Stimulated activated naive B cell treated with anti-CD40 and anti-IgM and Interleukin-4, amounts not matched to agents 10 μg/mL and 1 μg/mL and 100 μg/mL, for 72 hours (primary cell): ENCODE measurements around the gene KRT80.

Experiments used
- ATAC-seq, 2 donors: fragments of 150-1000 bp; cut with Tn5 transposase; replicated peaks; 2 replicates each; pipeline ENCODE4 v1.10.0; 2021; ENCODE audit warnings: moderate library complexity in 1 of 2
- DNase-seq: peaks from one replicate; pipeline ENCODE4 v3.0.0; 2021
- H3K27ac Mint-ChIP-seq: one replicate; pipeline ENCODE4 v1.8.0; 2022; ENCODE audit warnings: mild to moderate bottlenecking, mixed read lengths
- H3K27me3 Mint-ChIP-seq, 2 donors: one replicate each; pipeline ENCODE4 v1.8.0; 2022; ENCODE audit warnings: mixed read lengths in 2 of 2
- H3K36me3 Mint-ChIP-seq, 2 donors: one replicate each; pipeline ENCODE4 v1.8.0; 2022; ENCODE audit warnings: mixed read lengths in 2 of 2, mild to moderate bottlenecking in 1 of 2
- H3K4me1 Mint-ChIP-seq, 2 donors: one replicate each; pipeline ENCODE4 v1.8.0; 2022; ENCODE audit warnings: mixed read lengths in 2 of 2, mild to moderate bottlenecking in 1 of 2
- H3K4me3 Mint-ChIP-seq, 2 donors: one replicate each; pipeline ENCODE4 v1.8.0; 2022; ENCODE audit warnings: mild to moderate bottlenecking in 2 of 2, mixed read lengths in 2 of 2, moderate library complexity in 1 of 2
- H3K9me3 Mint-ChIP-seq, 2 donors: one replicate each; pipeline ENCODE4 v1.8.0; 2022; ENCODE audit warnings: mixed read lengths in 2 of 2, mild to moderate bottlenecking in 1 of 2

KRT80 gene

GRCh38 chr12:52232674-52233461 lies 41.1 kb upstream of the KRT80 start, which contains the start of gene KRT7:
Gene KRT7, plus strand, starts transcription at chr12:52233243. Its CDS starts 54 bp downstream, at chr12:52233297.
- Mint-ChIP-seq H3K36me3 (no peaks in the 10 kb centered on the region), H3K27me3 (peaks cover 53 to 61% of the 10 kb centered on the region in 2 donors), H3K27ac (no peak within 1 kb of the TSS), H3K4me3 (no peak within 1 kb of the TSS), H3K9me3 (no peaks in the 10 kb centered on the region), H3K4me1 (no peaks in the 10 kb centered on the region)
- DNase-seq, result no peak
- ATAC-seq, result no peak

GRCh38 chr12:52232203-52232673 lies 40.4 kb upstream of the KRT80 start:
- ATAC-seq (no peak), DNase-seq (no peak)
- H3K9me3 Mint-ChIP-seq, result no peaks in the 10 kb centered on the region
- no peaks in the 10 kb centered on the region for H3K4me1 Mint-ChIP-seq
- no peaks in the 10 kb centered on the region for H3K36me3 Mint-ChIP-seq
- H3K27me3 Mint-ChIP-seq, result peaks cover 53 to 62% of the 10 kb centered on the region in 2 donors
- no peak overlapping the region for H3K27ac Mint-ChIP-seq
- no peak overlapping the region for H3K4me3 Mint-ChIP-seq

- Mint-ChIP-seq H3K27me3 (peaks cover 53 to 62% of the 10 kb centered on the region in 2 donors), H3K9me3 (no peaks in the 10 kb centered on the region), H3K27ac (no peak overlapping the region), H3K36me3 (no peaks in the 10 kb centered on the region), H3K4me3 (no peak overlapping the region), H3K4me1 (no peaks in the 10 kb centered on the region)
- ATAC-seq (no peak), DNase-seq (no peak)
Observed at GRCh38 chr12:52231305-52232202, 39.7 kb upstream of the KRT80 start.

- ATAC-seq (no peak), DNase-seq (no peak)
- Mint-ChIP-seq H3K27me3 (peaks cover 52 to 59% of the 10 kb centered on the region in 2 donors), H3K36me3 (no peaks in the 10 kb centered on the region), H3K9me3 (no peaks in the 10 kb centered on the region), H3K4me1 (no peaks in the 10 kb centered on the region), H3K27ac (no peak overlapping the region), H3K4me3 (no peak overlapping the region)
Observed at GRCh38 chr12:52230364-52231281, 38.8 kb upstream of the KRT80 start.

GRCh38 chr12:52229836-52230343 lies 38.1 kb upstream of the KRT80 start:
- Mint-ChIP-seq H3K4me1 (no peaks in the 10 kb centered on the region), H3K9me3 (no peaks in the 10 kb centered on the region), H3K27ac (no peak overlapping the region), H3K27me3 (peaks cover 48 to 55% of the 10 kb centered on the region in 2 donors), H3K36me3 (no peaks in the 10 kb centered on the region), H3K4me3 (no peak overlapping the region)
- DNase-seq, result no peak
- ATAC-seq, result no peak

- DNase-seq (no peak), ATAC-seq (no peak)
- Mint-ChIP-seq H3K9me3 (no peaks in the 10 kb centered on the region), H3K36me3 (no peaks in the 10 kb centered on the region), H3K27me3 (peaks cover 48 to 55% of the 10 kb centered on the region in 2 donors), H3K4me1 (no peaks in the 10 kb centered on the region), H3K27ac (no peak overlapping the region), H3K4me3 (no peak overlapping the region)
Observed at GRCh38 chr12:52228931-52229330, 37.1 kb upstream of the KRT80 start.

GRCh38 chr12:52228366-52228765 lies 36.6 kb upstream of the KRT80 start:
- H3K4me3 Mint-ChIP-seq, result no peak overlapping the region
- DNase-seq (no peak), ATAC-seq (no peak)
- no peaks in the 10 kb centered on the region for H3K4me1 Mint-ChIP-seq
- peaks cover 46 to 55% of the 10 kb centered on the region in 2 donors for H3K27me3 Mint-ChIP-seq
- H3K36me3 Mint-ChIP-seq, result no peaks in the 10 kb centered on the region
- H3K27ac Mint-ChIP-seq, result no peak overlapping the region
- no peaks in the 10 kb centered on the region for H3K9me3 Mint-ChIP-seq

- no peaks in the 10 kb centered on the region for H3K9me3 Mint-ChIP-seq
- no peak overlapping the region for H3K4me3 Mint-ChIP-seq
- no peaks in the 10 kb centered on the region for H3K4me1 Mint-ChIP-seq
- DNase-seq, result no peak
- ATAC-seq, result no peak
- no peaks in the 10 kb centered on the region for H3K36me3 Mint-ChIP-seq
- H3K27ac Mint-ChIP-seq, result no peak overlapping the region
- peaks cover 44 to 56% of the 10 kb centered on the region in 2 donors for H3K27me3 Mint-ChIP-seq
Observed at GRCh38 chr12:52227606-52228166, 35.9 kb upstream of the KRT80 start.

GRCh38 chr12:52226446-52226845 lies 34.6 kb upstream of the KRT80 start:
- no peak for ATAC-seq
- Mint-ChIP-seq H3K27me3 (peaks cover 33 to 44% of the 10 kb centered on the region in 2 donors), H3K27ac (no peak overlapping the region), H3K4me3 (no peak overlapping the region), H3K9me3 (no peaks in the 10 kb centered on the region), H3K36me3 (no peaks in the 10 kb centered on the region), H3K4me1 (no peaks in the 10 kb centered on the region)
- no peak for DNase-seq

- Mint-ChIP-seq H3K36me3 (no peaks in the 10 kb centered on the region), H3K4me3 (no peak overlapping the region), H3K9me3 (no peaks in the 10 kb centered on the region), H3K27me3 (peaks cover 31 to 38% of the 10 kb centered on the region in 2 donors), H3K27ac (no peak overlapping the region), H3K4me1 (no peaks in the 10 kb centered on the region)
- ATAC-seq (no peak), DNase-seq (no peak)
Observed at GRCh38 chr12:52225752-52226151, 33.9 kb upstream of the KRT80 start.

GRCh38 chr12:52224151-52224550 lies 32.3 kb upstream of the KRT80 start:
- Mint-ChIP-seq H3K4me3 (no peak overlapping the region), H3K9me3 (no peaks in the 10 kb centered on the region), H3K4me1 (no peaks in the 10 kb centered on the region), H3K27me3 (peaks cover 27 to 35% of the 10 kb centered on the region in 2 donors), H3K27ac (no peak overlapping the region), H3K36me3 (no peaks in the 10 kb centered on the region)
- DNase-seq (no peak), ATAC-seq (no peak)

- ATAC-seq, result no peak
- H3K4me1 Mint-ChIP-seq, result no peaks in the 10 kb centered on the region
- no peak overlapping the region for H3K4me3 Mint-ChIP-seq
- H3K9me3 Mint-ChIP-seq, result no peaks in the 10 kb centered on the region
- peaks cover 24 to 34% of the 10 kb centered on the region in 2 donors for H3K27me3 Mint-ChIP-seq
- no peaks in the 10 kb centered on the region for H3K36me3 Mint-ChIP-seq
- H3K27ac Mint-ChIP-seq, result no peak overlapping the region
- DNase-seq, result no peak
Observed at GRCh38 chr12:52223406-52224039, 31.7 kb upstream of the KRT80 start.

GRCh38 chr12:52222692-52223091 lies 30.9 kb upstream of the KRT80 start:
- H3K9me3 Mint-ChIP-seq, result no peaks in the 10 kb centered on the region
- H3K27me3 Mint-ChIP-seq, result peaks cover 25 to 29% of the 10 kb centered on the region in 2 donors
- DNase-seq (no peak), ATAC-seq (no peak)
- H3K4me3 Mint-ChIP-seq, result no peak overlapping the region
- H3K27ac Mint-ChIP-seq, result no peak overlapping the region
- no peaks in the 10 kb centered on the region for H3K4me1 Mint-ChIP-seq
- no peaks in the 10 kb centered on the region for H3K36me3 Mint-ChIP-seq
